ENCODE results near the gene SECISBP2.

Gene SECISBP2

GRCh38 chr9:89317282-89317681 lies 1.0 kb upstream of the SECISBP2 start:
- in situ Hi-C loops (cut with MboI; ENCODE audit: low pct_unique_long_range_greater_than_20kb, low sequenced_read_pairs, unreplicated experiment), result no loop called here
- TF ChIP-seq CTCF (IDR thresholded peaks at IDR 0.05; ENCODE audit: extremely low read depth, insufficient read depth, missing control alignments), result no peak
- no peak for DNase-seq (ENCODE audit: low spot score)

- no peak for DNase-seq (ENCODE audit: low spot score)
- in situ Hi-C loops (cut with MboI; ENCODE audit: low pct_unique_long_range_greater_than_20kb, low sequenced_read_pairs, unreplicated experiment), result no loop called here
- TF ChIP-seq CTCF (IDR thresholded peaks at IDR 0.05; ENCODE audit: extremely low read depth, insufficient read depth, missing control alignments), result no peak
Measured at GRCh38 chr9:89319015-89319905, 960 bp downstream of the SECISBP2 start.

- in situ Hi-C loops (cut with MboI; ENCODE audit: low pct_unique_long_range_greater_than_20kb, low sequenced_read_pairs, unreplicated experiment), result no loop called here
- no peak for TF ChIP-seq CTCF (IDR thresholded peaks at IDR 0.05; ENCODE audit: extremely low read depth, insufficient read depth, missing control alignments)
Measured at GRCh38 chr9:89323390-89323789, 5.1 kb downstream of the SECISBP2 start.

GRCh38 chr9:89325733-89326132 lies 7.4 kb downstream of the SECISBP2 start:
- TF ChIP-seq CTCF (IDR thresholded peaks at IDR 0.05; ENCODE audit: extremely low read depth, insufficient read depth, missing control alignments), result no peak
- no peak for DNase-seq (ENCODE audit: low spot score)
- in situ Hi-C loops (cut with MboI; ENCODE audit: low pct_unique_long_range_greater_than_20kb, low sequenced_read_pairs, unreplicated experiment), result no loop called here

More at GRCh38 chr9:89323390-89323789, 5.1 kb downstream of the SECISBP2 start:
- no peak for DNase-seq (ENCODE audit: low spot score)

GRCh38 chr9:89328064-89328463 lies 9.8 kb downstream of the SECISBP2 start:
- no peak for DNase-seq (ENCODE audit: low spot score)
- TF ChIP-seq CTCF (IDR thresholded peaks at IDR 0.05; ENCODE audit: extremely low read depth, insufficient read depth, missing control alignments), result no peak
- in situ Hi-C loops (cut with MboI; ENCODE audit: low pct_unique_long_range_greater_than_20kb, low sequenced_read_pairs, unreplicated experiment), result no loop called here

- in situ Hi-C loops (cut with MboI; ENCODE audit: low pct_unique_long_range_greater_than_20kb, low sequenced_read_pairs, unreplicated experiment), result no loop called here
Measured at GRCh38 chr9:89329917-89330316, 11.6 kb downstream of the SECISBP2 start.

More at GRCh38 chr9:89329917-89330316, 11.6 kb downstream of the SECISBP2 start:
- TF ChIP-seq CTCF (IDR thresholded peaks at IDR 0.05; ENCODE audit: extremely low read depth, insufficient read depth, missing control alignments), result no peak
- DNase-seq (ENCODE audit: low spot score), result no peak

All from GM13977 (cell line).